H9 (cell line): Measurements from ENCODE around the gene DCAF7. TPM values are rescaled to one million over a fixed set of nuclear protein-coding genes. Genes with fewer than 3 reads are reported as not detected.

Source experiments
- DNase-seq: peaks from one replicate; pipeline ENCODE4 v3.0.0-alpha.2; 2017
- H2AFZ ChIP-seq: one replicate; pipeline ENCODE4 v1.6.1; 2013; ENCODE audit warnings: mild to moderate bottlenecking, low read length, control low read depth, moderate library complexity
- H2AK5ac ChIP-seq: 2 replicates; pipeline ENCODE4 v1.6.1; 2013; ENCODE audit warnings: low read length, control low read depth, mixed read lengths; ENCODE audit not compliant: insufficient read length
- H2BK120ac ChIP-seq: one replicate; pipeline ENCODE4 v1.6.1; 2013; ENCODE audit warnings: low read depth, mild to moderate bottlenecking, low read length, control low read depth, inconsistent platforms; ENCODE audit not compliant: poor library complexity, severe bottlenecking
- H2BK12ac ChIP-seq: 2 replicates; pipeline ENCODE4 v1.6.1; 2013; ENCODE audit warnings: low read length, control low read depth, mixed read lengths, low read depth; ENCODE audit not compliant: insufficient read length
- H2BK15ac ChIP-seq: 2 replicates; pipeline ENCODE4 v1.6.1; 2013; ENCODE audit warnings: low read depth, low read length, control low read depth
- H2BK20ac ChIP-seq: one replicate; pipeline ENCODE4 v1.6.1; 2013; ENCODE audit warnings: low read depth, mild to moderate bottlenecking, low read length, control low read depth, inconsistent platforms; ENCODE audit not compliant: poor library complexity, severe bottlenecking
- H2BK5ac ChIP-seq: 2 replicates; pipeline ENCODE4 v1.6.1; 2013; ENCODE audit warnings: low read length, control low read depth, mixed read lengths; ENCODE audit not compliant: insufficient read length
- H3K14ac ChIP-seq: 2 replicates; pipeline ENCODE4 v1.6.1; 2013; ENCODE audit warnings: low read length, control low read depth; ENCODE audit not compliant: insufficient read depth
- H3K18ac ChIP-seq: 2 replicates; pipeline ENCODE4 v1.6.1; 2013; ENCODE audit warnings: low read depth, mild to moderate bottlenecking, mixed read lengths, low read length, control low read depth; ENCODE audit not compliant: insufficient read length
- H3K23ac ChIP-seq: 2 replicates; pipeline ENCODE4 v1.6.1; 2013; ENCODE audit warnings: low read length, control low read depth, mixed read lengths, low read depth; ENCODE audit not compliant: insufficient read length
- H3K23me2 ChIP-seq: 2 replicates; pipeline ENCODE4 v1.6.1; 2013; ENCODE audit warnings: low read depth, mild to moderate bottlenecking, mixed read lengths, low read length, control low read depth; ENCODE audit not compliant: insufficient read length, poor library complexity, severe bottlenecking
- H3K27ac ChIP-seq: 2 replicates; pipeline ENCODE4 v1.5.1; 2013; ENCODE audit warnings: low read length, control low read depth, mixed read lengths, low read depth; ENCODE audit not compliant: insufficient read length
- H3K27me3 ChIP-seq: 2 replicates; pipeline ENCODE4 v1.6.1; 2013; ENCODE audit warnings: low read length, control low read depth, inconsistent platforms; ENCODE audit not compliant: insufficient read depth
- H3K4ac ChIP-seq: 2 replicates; pipeline ENCODE4 v1.6.1; 2013; ENCODE audit warnings: low read depth, mild to moderate bottlenecking, control low read depth, inconsistent platforms, low read length, moderate library complexity
- H3K4me1 ChIP-seq: 2 replicates; pipeline ENCODE4 v1.6.1; 2013; ENCODE audit warnings: low read length, control low read depth, inconsistent platforms; ENCODE audit not compliant: insufficient read depth
- H3K4me2 ChIP-seq: 2 replicates; pipeline ENCODE4 v1.6.1; 2013; ENCODE audit warnings: low read length, control low read depth, mixed read lengths; ENCODE audit not compliant: insufficient read length, insufficient read depth
- H3K56ac ChIP-seq: 2 replicates; pipeline ENCODE4 v1.6.1; 2013; ENCODE audit warnings: low read depth, mild to moderate bottlenecking, mixed read lengths, low read length, control low read depth; ENCODE audit not compliant: insufficient read length
- H3K79me1 ChIP-seq: 2 replicates; pipeline ENCODE4 v1.6.1; 2013; ENCODE audit warnings: low read depth, mild to moderate bottlenecking, moderate library complexity, low read length, control low read depth, inconsistent platforms; ENCODE audit not compliant: insufficient read depth, poor library complexity, severe bottlenecking
- H3K79me2 ChIP-seq: 2 replicates; pipeline ENCODE4 v1.6.1; 2013; ENCODE audit warnings: low read length, control low read depth, inconsistent platforms; ENCODE audit not compliant: insufficient read depth
- H3K9ac ChIP-seq: 2 replicates; pipeline ENCODE4 v1.6.1; 2013; ENCODE audit warnings: low read length, control low read depth, mixed read lengths; ENCODE audit not compliant: insufficient read length; ENCODE audit errors: extremely low read depth
- H3K9me3 ChIP-seq: one replicate; pipeline ENCODE4 v1.6.1; 2013; ENCODE audit warnings: low read depth, low read length, inconsistent platforms; ENCODE audit not compliant: control insufficient read depth
- H3T11ph ChIP-seq: one replicate; pipeline ENCODE4 v1.6.1; 2013; ENCODE audit warnings: mild to moderate bottlenecking, low read length, control low read depth, inconsistent platforms
- H4K20me1 ChIP-seq: one replicate; pipeline ENCODE4 v1.6.1; 2013; ENCODE audit not compliant: control insufficient read depth, insufficient read length, insufficient read depth
- H4K5ac ChIP-seq: 2 replicates; pipeline ENCODE4 v1.6.1; 2013; ENCODE audit warnings: low read depth, mild to moderate bottlenecking, mixed read lengths, low read length, control low read depth; ENCODE audit not compliant: insufficient read length
- H4K8ac ChIP-seq: replicated peaks from 2 replicates; pipeline ENCODE4 v1.6.1; 2013; ENCODE audit warnings: low read length, control low read depth, mixed read lengths, low read depth; ENCODE audit not compliant: insufficient read length
- H4K91ac ChIP-seq: 2 replicates; pipeline ENCODE4 v1.6.1; 2013; ENCODE audit warnings: low read depth, mild to moderate bottlenecking, moderate library complexity, mixed read lengths, low read length, control low read depth; ENCODE audit not compliant: insufficient read length
- H3K27ac Mint-ChIP-seq, 3 experiments: 2 replicates in 2 of 3; 3 replicates in 1 of 3; pipeline ENCODE4 v1.8.0; 2020 to 2021; ENCODE audit warnings: mixed read lengths in 3 of 3, mild to moderate bottlenecking in 1 of 3, moderate library complexity in 1 of 3
- H3K27me3 Mint-ChIP-seq: 2 replicates; pipeline ENCODE4 v1.8.0; 2021; ENCODE audit warnings: low read depth, mild to moderate bottlenecking, moderate library complexity, mixed read lengths
- H3K36me3 Mint-ChIP-seq, 3 experiments: 2 replicates in 2 of 3; 3 replicates in 1 of 3; pipeline ENCODE4 v1.8.0; 2020 to 2021; ENCODE audit warnings: low read depth in 3 of 3, mixed read lengths in 3 of 3; ENCODE audit not compliant: insufficient read depth in 1 of 3
- H3K4me1 Mint-ChIP-seq, 2 experiments: 2 replicates each; pipeline ENCODE4 v1.8.0; 2020; ENCODE audit warnings: mixed read lengths in 2 of 2
- H3K4me3 Mint-ChIP-seq, 2 experiments: 2 replicates in 1 of 2; 3 replicates in 1 of 2; pipeline ENCODE4 v1.8.0; 2020 to 2021; ENCODE audit warnings: mild to moderate bottlenecking in 2 of 2, mixed read lengths in 2 of 2, moderate library complexity in 1 of 2
- H3K9me3 Mint-ChIP-seq, 2 experiments: 2 replicates in 1 of 2; 3 replicates in 1 of 2; pipeline ENCODE4 v1.8.0; 2020; ENCODE audit warnings: mild to moderate bottlenecking in 2 of 2, mixed read lengths in 2 of 2, moderate library complexity in 1 of 2
- WGBS: extraction: QIAGEN DNeasy Blood & Tissue Kit; methylation state at CpG from one replicate; pipeline ENCODE4 v1.1.7; 2013; ENCODE audit warnings: missing lambda C conversion rate, low lambda C conversion rate, mixed read lengths; ENCODE audit not compliant: insufficient read length; ENCODE audit errors: extremely low coverage; 5-methylcytosine and 5-hydroxymethylcytosine counted together
- total RNA-seq: library from RNA; stranded (reverse); gene quantifications from 2 replicates; pipeline ENCODE4 v1.2.1, GENCODE V29; 2021
- TF ChIP-seq, protein P1 (sequence below): fragments of 200-600 bp; sonication (generic); conservative IDR thresholded peaks from 3 replicates; pipeline ENCODE4 v1.8.0; 2021; ENCODE audit warnings: antibody characterized with exemption, mild to moderate bottlenecking

The DCAF7 gene
- total RNA-seq, 1 experiment from 2014 or later = 86.2 TPM

DNA sequence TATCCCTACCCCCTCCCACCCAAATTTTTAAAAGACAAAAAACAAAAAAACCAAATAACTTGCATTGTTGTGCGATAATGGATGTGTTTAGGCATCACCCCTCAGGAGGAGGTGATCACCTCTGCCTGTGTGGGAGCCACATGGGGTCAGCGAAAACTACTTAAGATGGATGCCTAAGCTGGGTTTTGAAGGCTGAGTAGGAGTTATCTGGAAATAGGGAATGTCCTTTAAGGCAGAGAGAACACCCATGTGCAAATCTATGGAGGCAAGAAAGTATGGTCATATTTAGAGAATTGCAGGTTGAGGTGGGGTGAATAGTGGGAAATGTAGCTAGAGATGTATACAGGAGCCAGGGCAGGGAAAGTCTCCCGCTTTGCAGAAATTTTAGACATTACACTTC is 44.9 kb downstream of the DCAF7 start:
- H3K27ac Mint-ChIP-seq = peak overlapping the region in 1 of 3 experiments; percentile 62; a peak in 2 of 7 replicates
- WGBS = no CpG with 5 or more reads among the region's 3 CpGs

More for the DNA sequence above, 44.9 kb downstream of the DCAF7 start:
- Histone ChIP-seq H4K20me1 (no peaks in the 10 kb centered on the region), H3K9ac (no peak overlapping the region), H3K56ac (no peak overlapping the region), H2BK15ac (no peak overlapping the region), H2BK20ac (no peak overlapping the region), H3K23me2 (no peaks in the 10 kb centered on the region), H3K14ac (no peak overlapping the region), H2AK5ac (no peak overlapping the region), H3K79me2 (no peaks in the 10 kb centered on the region), H3K27ac (no peak overlapping the region), H3K23ac (no peak overlapping the region), H2BK120ac (no peak overlapping the region), H2AFZ (no peak overlapping the region), H3K9me3 (no peaks in the 10 kb centered on the region), H3K4me1 (no peaks in the 10 kb centered on the region), H4K5ac (no peak overlapping the region), H3T11ph (no peak overlapping the region), H2BK5ac (no peak overlapping the region), H3K27me3 (no peaks in the 10 kb centered on the region), H4K91ac (no peak overlapping the region), H3K18ac (no peak overlapping the region), H3K4ac (no peak overlapping the region), H3K79me1 (no peaks in the 10 kb centered on the region), H3K4me2 (no peak overlapping the region), H2BK12ac (no peak overlapping the region), H4K8ac (no peak overlapping the region)
- TF ChIP-seq, protein P1, sequence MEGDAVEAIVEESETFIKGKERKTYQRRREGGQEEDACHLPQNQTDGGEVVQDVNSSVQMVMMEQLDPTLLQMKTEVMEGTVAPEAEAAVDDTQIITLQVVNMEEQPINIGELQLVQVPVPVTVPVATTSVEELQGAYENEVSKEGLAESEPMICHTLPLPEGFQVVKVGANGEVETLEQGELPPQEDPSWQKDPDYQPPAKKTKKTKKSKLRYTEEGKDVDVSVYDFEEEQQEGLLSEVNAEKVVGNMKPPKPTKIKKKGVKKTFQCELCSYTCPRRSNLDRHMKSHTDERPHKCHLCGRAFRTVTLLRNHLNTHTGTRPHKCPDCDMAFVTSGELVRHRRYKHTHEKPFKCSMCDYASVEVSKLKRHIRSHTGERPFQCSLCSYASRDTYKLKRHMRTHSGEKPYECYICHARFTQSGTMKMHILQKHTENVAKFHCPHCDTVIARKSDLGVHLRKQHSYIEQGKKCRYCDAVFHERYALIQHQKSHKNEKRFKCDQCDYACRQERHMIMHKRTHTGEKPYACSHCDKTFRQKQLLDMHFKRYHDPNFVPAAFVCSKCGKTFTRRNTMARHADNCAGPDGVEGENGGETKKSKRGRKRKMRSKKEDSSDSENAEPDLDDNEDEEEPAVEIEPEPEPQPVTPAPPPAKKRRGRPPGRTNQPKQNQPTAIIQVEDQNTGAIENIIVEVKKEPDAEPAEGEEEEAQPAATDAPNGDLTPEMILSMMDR = no peak
- no peaks in the 10 kb centered on the region for H3K9me3 Mint-ChIP-seq
- peaks cover 8 to 22% (median 16%) of the 10 kb centered on the region in 3 experiments; a peak in 6 of 7 replicates for H3K36me3 Mint-ChIP-seq
- no peaks in the 10 kb centered on the region for H3K27me3 Mint-ChIP-seq
- H3K4me1 Mint-ChIP-seq = peaks cover 1 to 5% of the 10 kb centered on the region in 2 experiments
- no peak for DNase-seq
- H3K4me3 Mint-ChIP-seq = no peak overlapping the region
